Uterus (tissue), 4 donors: ENCODE measurements around the gene AUTS2. TPM values are rescaled to one million over a fixed set of nuclear protein-coding genes. Genes with fewer than 3 reads are reported as not detected.

ENCODE experiments used
- DNase-seq, 2 donors: peaks; one replicate each; pipeline ENCODE4 v3.0.0-alpha.2; 2019 to 2020
- H3K27ac ChIP-seq, 2 donors: fragments of 200-600 bp; sonication (generic); 1 replicate in 1 of 2; 2 replicates in 1 of 2; pipeline ENCODE4 v1.5.1; 2016 to 2018
- H3K27me3 ChIP-seq, 2 donors: fragments of 200-600 bp; sonication (generic); one replicate each; pipeline ENCODE4 v1.5.1; 2018 to 2019; ENCODE audit warnings: control low read depth in 1 of 2
- H3K36me3 ChIP-seq, 2 donors: fragments of 200-600 bp; sonication (generic); one replicate each; pipeline ENCODE4 v1.5.1; 2019; ENCODE audit warnings: control low read depth in 1 of 2
- H3K4me1 ChIP-seq, 2 donors: fragments of 200-600 bp; sonication (generic); one replicate each; pipeline ENCODE4 v1.5.1; 2018 to 2019; ENCODE audit warnings: control low read depth in 1 of 2
- H3K4me3 ChIP-seq, 2 donors: fragments of 200-600 bp; sonication (generic); 1 replicate in 1 of 2; 2 replicates in 1 of 2; pipeline ENCODE4 v1.5.1; 2018 to 2019; ENCODE audit warnings: mild to moderate bottlenecking in 1 of 2
- H3K9me3 ChIP-seq, 2 donors: fragments of 200-600 bp; sonication (generic); one replicate each; pipeline ENCODE4 v1.5.1; 2019; ENCODE audit warnings: control low read depth in 1 of 2
- CTCF ChIP-seq, 4 experiments: fragments of 200-600 bp in 2 of 4; fragments of 450-650 bp in 2 of 4; sonication (generic) in 2 of 4; IDR thresholded peaks; one replicate each; pipeline ENCODE4 v1.5.1; 2016 to 2019; ENCODE audit warnings: antibody characterized with exemption in 4 of 4, mild to moderate bottlenecking in 2 of 4, moderate library complexity in 1 of 4
- POLR2A ChIP-seq, 2 donors: fragments of 450-650 bp; IDR thresholded peaks; one replicate each; pipeline ENCODE4 v1.6.1; 2016; ENCODE audit warnings: antibody characterized with exemption in 2 of 2, mild to moderate bottlenecking in 1 of 2, moderate library complexity in 1 of 2
- intact Hi-C: fragments of 100-400 bp; cut with DNase I; formaldehyde crosslinking; loops from one replicate; pipeline ENCODE4 v1.15.1; 2023; ENCODE audit warnings: low total_unique reads
- total RNA-seq, 4 donors: library from RNA; depleted of rRNA in 3 of 4; stranded (reverse); fragments of >200 nt in 3 of 4; gene quantifications; one replicate each; pipeline versions ENCODE4 v1.1.0 to v1.2.4, GENCODE V29; 2014 to 2023
- donor health status: DM: yes; HTN: yes; CAD: no.

The AUTS2 gene
- total RNA-seq, 4 donors from 2014 or later, result 10.5 to 58.2 (median 30.0) TPM

- intact Hi-C loops, result no loop called here
- DNase-seq, result no peak
- TF ChIP-seq POLR2A (IDR thresholded peaks at IDR 0.05) (no peak), CTCF (IDR thresholded peaks at IDR 0.05) (no peak)
- Histone ChIP-seq H3K4me1 (no peaks in the 10 kb centered on the region), H3K9me3 (no peaks in the 10 kb centered on the region), H3K36me3 (no peaks in the 10 kb centered on the region), H3K4me3 (no peak overlapping the region), H3K27me3 (no peaks in the 10 kb centered on the region), H3K27ac (no peak overlapping the region)
Measured at GRCh38 chr7:70000737-70001348, 402.6 kb downstream of the AUTS2 start.

GRCh38 chr7:70005480-70005879, 407.2 kb downstream of the AUTS2 start:
- Histone ChIP-seq H3K4me3 (no peak overlapping the region), H3K27ac (no peak overlapping the region), H3K27me3 (no peaks in the 10 kb centered on the region), H3K9me3 (no peaks in the 10 kb centered on the region), H3K4me1 (no peaks in the 10 kb centered on the region), H3K36me3 (no peaks in the 10 kb centered on the region)
- TF ChIP-seq CTCF (IDR thresholded peaks at IDR 0.05) (no peak), POLR2A (IDR thresholded peaks at IDR 0.05) (no peak)
- no peak for DNase-seq
- intact Hi-C loops, result no loop called here

- no peak for TF ChIP-seq CTCF (IDR thresholded peaks at IDR 0.05)
- no peak for TF ChIP-seq POLR2A (IDR thresholded peaks at IDR 0.05)
- Histone ChIP-seq H3K4me1 (no peaks in the 10 kb centered on the region), H3K27me3 (no peaks in the 10 kb centered on the region), H3K4me3 (no peak overlapping the region), H3K27ac (no peak overlapping the region), H3K36me3 (no peaks in the 10 kb centered on the region), H3K9me3 (no peaks in the 10 kb centered on the region)
- no peak for DNase-seq
- intact Hi-C loops, result no loop called here
Measured at GRCh38 chr7:70005891-70006260, 407.6 kb downstream of the AUTS2 start.

GRCh38 chr7:70006261-70006920, 408.1 kb downstream of the AUTS2 start:
- Histone ChIP-seq H3K27ac (no peak overlapping the region), H3K36me3 (no peaks in the 10 kb centered on the region), H3K9me3 (no peaks in the 10 kb centered on the region), H3K4me1 (no peaks in the 10 kb centered on the region), H3K4me3 (no peak overlapping the region), H3K27me3 (no peaks in the 10 kb centered on the region)
- DNase-seq, result no peak
- intact Hi-C loops, result no loop called here
- TF ChIP-seq CTCF (IDR thresholded peaks at IDR 0.05) (no peak), POLR2A (IDR thresholded peaks at IDR 0.05) (no peak)

GRCh38 chr7:70008466-70008865, 410.2 kb downstream of the AUTS2 start:
- no peak for DNase-seq
- no peaks in the 10 kb centered on the region for H3K36me3 ChIP-seq
- H3K9me3 ChIP-seq, result no peaks in the 10 kb centered on the region
- H3K4me3 ChIP-seq, result no peak overlapping the region
- no peaks in the 10 kb centered on the region for H3K27me3 ChIP-seq
- H3K27ac ChIP-seq, result no peak overlapping the region
- no peaks in the 10 kb centered on the region for H3K4me1 ChIP-seq
- intact Hi-C loops, result no loop called here
- no peak for TF ChIP-seq POLR2A (IDR thresholded peaks at IDR 0.05)
- no peak for TF ChIP-seq CTCF (IDR thresholded peaks at IDR 0.05)
